ENCODE measurements around the gene MXRA7. TPM values are rescaled to one million over a fixed set of nuclear protein-coding genes. Genes with fewer than 3 reads are reported as not detected.

MXRA7 gene
- polyA plus RNA-seq, 1 of the 3 experiments (the other 2 are of a cell fraction): 154 TPM

GRCh38 chr17:76685366-76685765 is 25.4 kb downstream of the MXRA7 start:
- no peak for DNase-seq
- Histone ChIP-seq H3K79me2 (ENCODE audit: insufficient read depth) (peaks cover 18% of the 10 kb centered on the region), H3K27me3 (ENCODE audit: insufficient read depth) (no peaks in the 10 kb centered on the region), H3K4me2 (no peak overlapping the region), H3F3A (replicated peaks; ENCODE audit: insufficient read depth) (peaks cover 4% of the 10 kb centered on the region), H3K4me3 (ENCODE audit: low read depth in 2 of 2, low read length in 1 of 2) (no peak overlapping the region), H3K27ac (ENCODE audit: low read depth in 2 of 2, low read length in 1 of 2) (no peak overlapping the region), H3K9me3 (no peaks in the 10 kb centered on the region), H3K36me3 (replicated peaks in 1 of 2; ENCODE audit: control insufficient read depth in 1 of 2, insufficient read depth in 2 of 2, low read length in 1 of 2) (peaks cover 20 to 40% of the 10 kb centered on the region in 2 experiments), H3K9me2 (no peaks in the 10 kb centered on the region), H3K4me1 (ENCODE audit: control insufficient read depth in 1 of 2, insufficient read depth in 2 of 2, low read depth in 1 of 2, low read length in 1 of 2) (peaks cover 0 to 36% of the 10 kb centered on the region in 2 experiments; a peak in 1 of 4 replicates), H4K20me1 (ENCODE audit: insufficient read depth) (peaks cover 8% of the 10 kb centered on the region), H3K9ac (no peak overlapping the region), H2AFZ (ENCODE audit: low read depth) (no peak overlapping the region)
- ChIA-PET POLR2A (no interaction called here), CTCF (interaction anchor here (0.8 to 12.2 kb wide), 10 partner anchors 12 to 403 kb away, joined by 3 to 255 read pairs (median 6); partner anchors contain the start of genes JMJD6, METTL23 and MXRA7)
- TF ChIP-seq NRF1 (IDR thresholded peaks at IDR 0.05; ENCODE audit: low read depth, low read length) (no peak), CTCF (IDR thresholded peaks at IDR 0.05) (no peak), YY1 (IDR thresholded peaks at IDR 0.05; ENCODE audit: low read depth) (no peak), SMC3 (IDR thresholded peaks at IDR 0.05; ENCODE audit: low read depth, low read length) (no peak), GATA2 (CRISPR knock-in tag; IDR thresholded peaks at IDR 0.05) (no peak), EZH2phosphoT487 (IDR thresholded peaks at IDR 0.05; ENCODE audit: borderline replicate concordance, low read depth) (no peak), USF2 (IDR thresholded peaks at IDR 0.05; ENCODE audit: borderline replicate concordance, low read depth, low read length) (no peak), SIN3A (IDR thresholded peaks at IDR 0.05; ENCODE audit: borderline replicate concordance, low read depth, low read length) (no peak), CHD2 (IDR thresholded peaks at IDR 0.05; ENCODE audit: low read length, partially characterized antibody) (no peak), FOXJ3 (CRISPR knock-in tag; IDR thresholded peaks at IDR 0.05) (no peak), MEF2A (IDR thresholded peaks at IDR 0.05; ENCODE audit: borderline replicate concordance, low read depth) (no peak), PBX3 (IDR thresholded peaks at IDR 0.05) (no peak), EP300 (IDR thresholded peaks at IDR 0.05; ENCODE audit: borderline replicate concordance in 1 of 2, low read depth in 1 of 2, low read length in 1 of 2) (no peak), POLR2AphosphoS5 (IDR thresholded peaks at IDR 0.05; ENCODE audit: low read depth, low read length) (no peak)
- WGBS (ENCODE audit: low lambda C conversion rate): 94% methylated on average over 12 of the region's 12 CpGs

Data from SK-N-SH (cell line).